Neural cell (in vitro differentiated cells): ENCODE measurements around the gene LACTBL1. TPM values are rescaled to one million over a fixed set of nuclear protein-coding genes. Genes with fewer than 3 reads are reported as not detected.

Experiments
- H2AFZ ChIP-seq: fragments of 200-600, 300-800 bp; sonication (generic), shearing (Covaris generic); 2 replicates; pipeline ENCODE4 v1.6.0; 2014; ENCODE audit warnings: low read depth, mild to moderate bottlenecking, antibody characterized with exemption, low read length, moderate library complexity
- H3F3A ChIP-seq: fragments of 200-600 bp; shearing (Covaris generic); 2 replicates; pipeline ENCODE4 v1.6.1; 2016; ENCODE audit warnings: mild to moderate bottlenecking, moderate library complexity, mixed read lengths, antibody characterized with exemption, low read length; ENCODE audit not compliant: insufficient read depth, poor library complexity, severe bottlenecking
- H3K27ac ChIP-seq: fragments of 200-600, 300-800 bp; sonication (generic), shearing (Covaris generic); 2 replicates; pipeline ENCODE4 v1.5.1; 2014; ENCODE audit warnings: mild to moderate bottlenecking, low read length, moderate library complexity
- H3K27me3 ChIP-seq: fragments of 300-800, 200-600 bp; sonication (generic), shearing (Covaris generic); 2 replicates; pipeline ENCODE4 v1.6.0; 2014; ENCODE audit warnings: mild to moderate bottlenecking, low read depth, low read length, moderate library complexity; ENCODE audit not compliant: insufficient read depth
- H3K36me3 ChIP-seq: fragments of 300-800, 200-600 bp; sonication (generic), shearing (Covaris generic); 2 replicates; pipeline ENCODE4 v1.5.1; 2014; ENCODE audit warnings: mild to moderate bottlenecking, antibody characterized with exemption, low read length, moderate library complexity; ENCODE audit not compliant: insufficient read depth
- H3K4me2 ChIP-seq: fragments of 300-800, 200-600 bp; sonication (generic), shearing (Covaris generic); 2 replicates; pipeline ENCODE4 v1.6.0; 2014; ENCODE audit warnings: mild to moderate bottlenecking, low read length
- H3K4me3 ChIP-seq: fragments of 300-800, 200-600 bp; sonication (generic), shearing (Covaris generic); 2 replicates; pipeline ENCODE4 v1.5.1; 2014; ENCODE audit warnings: mild to moderate bottlenecking, low read length, moderate library complexity
- H3K79me2 ChIP-seq: fragments of 200-600 bp; shearing (Covaris generic); replicated peaks from 2 replicates; pipeline ENCODE4 v1.6.0; 2014; ENCODE audit warnings: mild to moderate bottlenecking, low read length, moderate library complexity; ENCODE audit not compliant: insufficient read depth
- H3K9ac ChIP-seq: fragments of 300-800, 200-600 bp; sonication (generic), shearing (Covaris generic); 2 replicates; pipeline ENCODE4 v1.6.1; 2016; ENCODE audit warnings: mild to moderate bottlenecking, low read length, mixed read lengths
- H3K9me2 ChIP-seq: fragments of 200-600 bp; shearing (Covaris generic); 2 replicates; pipeline ENCODE4 v1.6.1; 2016; ENCODE audit warnings: mild to moderate bottlenecking, low read length, mixed read lengths; ENCODE audit not compliant: insufficient read depth
- H3K9me3 ChIP-seq: fragments of 200-600, 300-800 bp; sonication (generic), shearing (Covaris generic); 2 replicates; pipeline ENCODE4 v1.6.1; 2016; ENCODE audit warnings: mild to moderate bottlenecking, mixed run types, low read length, moderate library complexity, mixed read lengths
- H4K20me1 ChIP-seq: fragments of 200-600 bp; shearing (Covaris generic); 2 replicates; pipeline ENCODE4 v1.6.1; 2016; ENCODE audit warnings: mild to moderate bottlenecking, mixed run types; ENCODE audit not compliant: insufficient read depth
- CTCF ChIP-seq: fragments of 450-650 bp; IDR thresholded peaks from 2 replicates; pipeline ENCODE4 v1.5.1; 2014; ENCODE audit warnings: antibody characterized with exemption, mild to moderate bottlenecking, moderate library complexity; ENCODE audit not compliant: poor library complexity, severe bottlenecking
- EP300 ChIP-seq: fragments of 450-650 bp; conservative IDR thresholded peaks from 2 replicates; pipeline ENCODE4 v1.6.1; 2014; ENCODE audit warnings: antibody characterized with exemption, mild to moderate bottlenecking, moderate library complexity; ENCODE audit not compliant: poor library complexity, severe bottlenecking
- EZH2 ChIP-seq: fragments of 200-600, 300-800 bp; shearing (Covaris generic), sonication (generic); IDR thresholded peaks from 2 replicates; pipeline ENCODE4 v1.6.1; 2014; ENCODE audit warnings: antibody characterized with exemption, low read length, borderline replicate concordance, mild to moderate bottlenecking; ENCODE audit not compliant: insufficient read depth, poor library complexity, severe bottlenecking
- MXI1 ChIP-seq: fragments of 450-650 bp; conservative IDR thresholded peaks from 2 replicates; pipeline ENCODE4 v1.6.1; 2014; ENCODE audit warnings: antibody characterized with exemption, mild to moderate bottlenecking; ENCODE audit not compliant: poor library complexity, severe bottlenecking
- POLR2AphosphoS5 ChIP-seq: IDR thresholded peaks from 2 replicates; pipeline ENCODE4 v1.6.1; 2012
- RAD21 ChIP-seq: fragments of 450-650 bp; conservative IDR thresholded peaks from 2 replicates; pipeline ENCODE4 v1.6.1; 2014; ENCODE audit warnings: antibody characterized with exemption, mild to moderate bottlenecking, moderate library complexity
- REST ChIP-seq: IDR thresholded peaks from 2 replicates; pipeline ENCODE4 v1.6.1; 2012; ENCODE audit warnings: borderline replicate concordance
- SMC3 ChIP-seq: fragments of 450-650 bp; conservative IDR thresholded peaks from 2 replicates; pipeline ENCODE4 v1.6.1; 2014; ENCODE audit warnings: antibody characterized with exemption, mild to moderate bottlenecking, moderate library complexity; ENCODE audit not compliant: poor library complexity
- TAF1 ChIP-seq: IDR thresholded peaks from 2 replicates; pipeline ENCODE4 v1.6.1; 2012; ENCODE audit warnings: low read depth
- polyA plus RNA-seq: library from polyadenylated mRNA; depleted of rRNA; stranded (reverse); fragments of >200 nt; gene quantifications from 2 replicates; pipeline ENCODE4 v1.2.3, GENCODE V29; 2014

The LACTBL1 gene
- polyA plus RNA-seq, 1 donor from 2014 or later, result not detected

- Histone ChIP-seq H3K9ac (peak within 1 kb of the TSS; percentile 98), H3F3A (peaks cover 6% of the 10 kb centered on the region), H3K27ac (peak within 1 kb of the TSS; percentile 97), H3K9me2 (no peaks in the 10 kb centered on the region), H4K20me1 (peaks cover 8% of the 10 kb centered on the region), H2AFZ (peak within 1 kb of the TSS; percentile 85), H3K79me2 (peaks cover 46% of the 10 kb centered on the region), H3K27me3 (no peaks in the 10 kb centered on the region), H3K36me3 (no peaks in the 10 kb centered on the region), H3K4me3 (peak within 1 kb of the TSS; percentile 73), H3K4me2 (peak within 1 kb of the TSS; percentile 85), H3K9me3 (no peaks in the 10 kb centered on the region)
- TF ChIP-seq CTCF, result peak; percentile 80
- peak; percentile 99 for TF ChIP-seq POLR2AphosphoS5
- TF ChIP-seq RAD21, result peak; percentile 47
- TF ChIP-seq MXI1, result peak; percentile 85
- TF ChIP-seq SMC3, result peak; percentile 50
- TF ChIP-seq EP300, result peak; percentile 72
- no peak for TF ChIP-seq REST
- TF ChIP-seq EZH2, result no peak
- TF ChIP-seq TAF1, result peak; percentile 35
These were observed 46.6 kb upstream of the LACTBL1 start, which contains the start of gene KDM1A for GRCh38 chr1:23019094-23019862. Gene KDM1A, plus strand, starts transcription at chr1:23019468. Its CDS starts 129 bp downstream, at chr1:23019597.

GRCh38 chr1:23018661-23019093, 46.0 kb upstream of the LACTBL1 start:
- H3K9me3 ChIP-seq, result no peaks in the 10 kb centered on the region
- H3K9me2 ChIP-seq, result no peaks in the 10 kb centered on the region
- peak overlapping the region; percentile 85 for H2AFZ ChIP-seq
- H3K27me3 ChIP-seq, result no peaks in the 10 kb centered on the region
- H3K36me3 ChIP-seq, result no peaks in the 10 kb centered on the region
- peak overlapping the region; percentile 55 for H3K9ac ChIP-seq
- peak overlapping the region; percentile 73 for H3K4me3 ChIP-seq
- H3K4me2 ChIP-seq, result peak overlapping the region; percentile 85
- peak overlapping the region; percentile 97 for H3K27ac ChIP-seq
- peaks cover 40% of the 10 kb centered on the region for H3K79me2 ChIP-seq
- H3F3A ChIP-seq, result peaks cover 6% of the 10 kb centered on the region
- no peak for TF ChIP-seq REST
- TF ChIP-seq MXI1, result no peak
- no peak for TF ChIP-seq EZH2
- TF ChIP-seq SMC3, result no peak
- no peak for TF ChIP-seq TAF1
- no peak for TF ChIP-seq EP300
- TF ChIP-seq CTCF, result no peak
- no peak for TF ChIP-seq POLR2AphosphoS5
- TF ChIP-seq RAD21, result no peak
- peaks cover 8% of the 10 kb centered on the region for H4K20me1 ChIP-seq
